CD4-positive, alpha-beta memory T cell (primary cell): ENCODE results near the gene MFAP2. TPM values are rescaled to one million over a fixed set of nuclear protein-coding genes. Genes with fewer than 3 reads are reported as not detected.

Experiments used
- CTCF ChIA-PET: fragments of 350-600 bp; sonication (Branson Sonifier 250); formaldehyde crosslinking; loops from one replicate; lab custom pipeline; 2021; ENCODE audit warnings: inconsistent platforms; ENCODE audit not compliant: partially characterized antibody; lab: Charles Lee
- POLR2A ChIA-PET: fragments of 350-600 bp; sonication (Branson Sonifier 250); formaldehyde crosslinking; loops from one replicate; lab custom pipeline; 2021; ENCODE audit not compliant: partially characterized antibody; lab: Charles Lee
- DNase-seq, 5 donors: peaks; one replicate each; pipeline versions ENCODE4 v3.0.0 to v3.0.0-alpha.2; 2020 to 2022; ENCODE audit warnings: mixed read lengths in 1 of 5
- H3K27ac ChIP-seq: one replicate; pipeline ENCODE4 v1.7.0; 2013; ENCODE audit warnings: low read depth, low read length
- H3K27me3 ChIP-seq: 2 replicates; pipeline ENCODE4 v1.7.0; 2013; ENCODE audit warnings: mild to moderate bottlenecking, low read length, moderate library complexity; ENCODE audit not compliant: insufficient read depth
- H3K36me3 ChIP-seq: 2 replicates; pipeline ENCODE4 v1.7.0; 2013; ENCODE audit warnings: mild to moderate bottlenecking, low read length, moderate library complexity; ENCODE audit not compliant: insufficient read depth
- H3K4me1 ChIP-seq: 2 replicates; pipeline ENCODE4 v1.7.0; 2013; ENCODE audit warnings: mild to moderate bottlenecking, low read length, moderate library complexity; ENCODE audit not compliant: insufficient read depth
- H3K4me3 ChIP-seq, 2 donors: one replicate each; pipeline ENCODE4 v1.7.0; 2013; ENCODE audit warnings: low read length in 2 of 2, mild to moderate bottlenecking in 1 of 2
- H3K9me3 ChIP-seq, 2 donors: one replicate each; pipeline ENCODE4 v1.7.0; 2013; ENCODE audit warnings: low read length in 2 of 2, control low read depth in 1 of 2; ENCODE audit not compliant: control insufficient read depth in 1 of 2
- H3K27ac Mint-ChIP-seq, 7 donors: one replicate each; pipeline ENCODE4 v1.8.0; 2020 to 2021; ENCODE audit warnings: mixed read lengths in 7 of 7, mild to moderate bottlenecking in 6 of 7, inconsistent platforms in 3 of 7, moderate library complexity in 3 of 7
- H3K27me3 Mint-ChIP-seq, 2 donors: one replicate each; pipeline ENCODE4 v1.8.0; 2020 to 2021; ENCODE audit warnings: mixed read lengths in 2 of 2
- H3K36me3 Mint-ChIP-seq, 2 donors: one replicate each; pipeline ENCODE4 v1.8.0; 2020 to 2021; ENCODE audit warnings: mixed read lengths in 2 of 2, inconsistent platforms in 1 of 2, mild to moderate bottlenecking in 1 of 2
- H3K4me1 Mint-ChIP-seq, 4 donors: one replicate each; pipeline ENCODE4 v1.8.0; 2020 to 2021; ENCODE audit warnings: mixed read lengths in 4 of 4, mild to moderate bottlenecking in 1 of 4
- H3K4me3 Mint-ChIP-seq, 8 donors: one replicate each; pipeline ENCODE4 v1.8.0; 2020 to 2021; ENCODE audit warnings: mixed read lengths in 8 of 8, mild to moderate bottlenecking in 7 of 8, moderate library complexity in 6 of 8, inconsistent platforms in 3 of 8
- H3K9me3 Mint-ChIP-seq, 8 donors: one replicate each; pipeline ENCODE4 v1.8.0; 2020 to 2021; ENCODE audit warnings: mixed read lengths in 8 of 8, mild to moderate bottlenecking in 5 of 8, inconsistent platforms in 3 of 8, moderate library complexity in 1 of 8
- intact Hi-C: fragments of 100-400 bp; cut with micrococcal nuclease; formaldehyde crosslinking; loops from one replicate; pipeline ENCODE4 v1.15.1; 2023
- polyA plus RNA-seq, 2 donors: library from polyadenylated mRNA; unstranded; fragments of 300-500 nt; fragmentation: Illumina TruSeq; gene quantifications; one replicate each; pipeline ENCODE4 v1.2.3, GENCODE V29; 2021
- total RNA-seq, 2 experiments: library from RNA; stranded (reverse); gene quantifications; one replicate each; pipeline ENCODE4 v1.2.3, GENCODE V29; 2021

MFAP2 gene
- total and polyA plus RNA-seq, 4 experiments from 2014 or later = not detected

DNA sequence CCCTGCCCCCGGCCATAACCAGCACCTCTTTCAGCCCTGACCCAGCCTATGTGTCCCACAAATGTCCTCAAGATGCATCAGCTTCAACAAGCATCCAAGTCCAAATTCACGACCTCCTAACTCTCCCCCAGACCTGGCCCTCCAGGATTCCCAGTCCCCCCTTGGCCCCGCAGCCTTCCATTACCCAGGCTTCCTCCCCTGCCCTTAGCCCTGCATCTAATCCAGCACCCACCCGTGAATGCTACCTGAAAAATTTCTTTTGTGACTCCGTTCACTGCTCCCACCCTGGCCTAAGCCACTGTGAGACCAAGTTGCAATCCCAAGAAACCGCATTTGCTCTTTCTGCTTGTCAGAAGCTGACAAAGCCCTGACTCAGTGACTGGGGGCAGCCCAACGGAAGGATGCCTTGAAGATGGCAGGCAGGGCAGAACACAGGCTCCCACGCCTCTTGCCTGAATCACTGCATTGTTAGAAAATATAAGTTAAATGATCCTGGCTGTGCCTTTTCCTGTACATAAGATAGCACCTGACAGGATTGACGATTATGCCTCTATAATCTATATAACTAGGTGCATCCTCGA, 939 bp upstream of the MFAP2 start:
- Histone ChIP-seq H3K36me3 (no peaks in the 10 kb centered on the region), H3K4me1 (no peaks in the 10 kb centered on the region), H3K4me3 (no peak overlapping the region), H3K27me3 (no peaks in the 10 kb centered on the region), H3K9me3 (no peaks in the 10 kb centered on the region), H3K27ac (no peak overlapping the region)
- peaks cover 7 to 15% (median 8%) of the 10 kb centered on the region in 4 donors for H3K4me1 Mint-ChIP-seq
- intact Hi-C loops = no loop called here
- H3K9me3 Mint-ChIP-seq = no peaks in the 10 kb centered on the region
- H3K27ac Mint-ChIP-seq = peak overlapping the region in 2 of 7 donors; percentile 42 to 69
- peaks cover 6 to 8% of the 10 kb centered on the region in 2 donors for H3K36me3 Mint-ChIP-seq
- peak overlapping the region; percentile 45 to 86 (median 82) for H3K4me3 Mint-ChIP-seq
- CTCF ChIA-PET = interaction anchor here (1.5 kb wide), 1 partner anchor 20 kb away, joined by 3 read pairs; no protein-coding TSS in a partner anchor
- peaks cover 15 to 18% of the 10 kb centered on the region in 2 donors for H3K27me3 Mint-ChIP-seq
- no peak for DNase-seq
- POLR2A ChIA-PET = no interaction called here

DNA sequence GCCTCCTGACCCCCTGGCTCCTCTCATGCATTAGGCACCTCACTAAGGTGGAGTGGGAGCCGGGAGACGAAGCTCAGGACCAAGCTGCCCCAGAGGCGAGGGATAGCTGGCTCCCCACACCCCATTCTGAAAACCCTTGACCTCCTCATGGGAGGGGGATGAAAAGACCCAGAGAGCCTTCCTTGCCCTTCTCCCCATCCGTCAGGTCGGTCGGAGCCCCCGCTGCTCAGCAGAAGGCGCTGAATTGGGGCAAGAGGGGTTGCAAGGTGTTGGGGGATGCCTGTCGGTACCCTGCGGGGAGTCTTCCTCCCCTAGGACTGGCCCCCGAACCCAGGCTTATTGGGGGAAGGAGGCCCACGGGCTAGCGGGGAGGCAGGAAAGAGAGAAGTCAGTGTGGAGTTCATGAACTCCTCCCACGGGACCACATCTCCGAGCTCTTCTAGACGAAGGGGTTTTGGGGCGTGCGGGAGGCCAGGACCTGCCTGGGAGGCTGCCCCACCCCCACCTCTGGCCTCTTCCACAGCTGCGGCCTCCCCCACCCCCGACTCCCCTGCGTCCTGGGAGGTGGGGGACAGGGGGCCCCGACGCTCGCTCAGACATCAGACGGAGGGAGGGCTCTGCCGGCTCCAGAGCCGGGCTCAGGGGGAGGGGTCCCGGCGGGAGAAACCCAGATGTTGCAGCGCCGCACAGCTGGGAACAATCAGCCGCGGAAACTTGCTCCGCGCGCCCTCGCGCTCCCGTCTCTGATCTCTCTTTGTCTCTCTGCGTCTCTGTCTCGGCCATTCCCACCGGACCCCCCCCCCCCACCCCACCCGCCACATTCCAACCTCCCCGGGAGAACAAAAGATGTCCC, 719 bp downstream of the MFAP2 start:
- POLR2A ChIA-PET = no interaction called here
- H3K4me1 Mint-ChIP-seq = peaks cover 7 to 15% (median 8%) of the 10 kb centered on the region in 4 donors
- H3K9me3 Mint-ChIP-seq = no peaks in the 10 kb centered on the region
- Histone ChIP-seq H3K27ac (no peak overlapping the region), H3K9me3 (no peaks in the 10 kb centered on the region), H3K36me3 (no peaks in the 10 kb centered on the region), H3K4me3 (no peak overlapping the region), H3K27me3 (no peaks in the 10 kb centered on the region), H3K4me1 (no peaks in the 10 kb centered on the region)
- peaks cover 0 to 4% of the 10 kb centered on the region in 2 donors for H3K36me3 Mint-ChIP-seq
- no peak for DNase-seq
- H3K27me3 Mint-ChIP-seq = peaks cover 15 to 18% of the 10 kb centered on the region in 2 donors
- no peak overlapping the region for H3K27ac Mint-ChIP-seq
- peak overlapping the region in 7 of 8 donors; percentile 27 to 69 (median 51) for H3K4me3 Mint-ChIP-seq
- CTCF ChIA-PET = interaction anchor here (1.1 kb wide), 1 partner anchor 19 kb away, joined by 3 read pairs; no protein-coding TSS in a partner anchor
- intact Hi-C loops = no loop called here

DNA sequence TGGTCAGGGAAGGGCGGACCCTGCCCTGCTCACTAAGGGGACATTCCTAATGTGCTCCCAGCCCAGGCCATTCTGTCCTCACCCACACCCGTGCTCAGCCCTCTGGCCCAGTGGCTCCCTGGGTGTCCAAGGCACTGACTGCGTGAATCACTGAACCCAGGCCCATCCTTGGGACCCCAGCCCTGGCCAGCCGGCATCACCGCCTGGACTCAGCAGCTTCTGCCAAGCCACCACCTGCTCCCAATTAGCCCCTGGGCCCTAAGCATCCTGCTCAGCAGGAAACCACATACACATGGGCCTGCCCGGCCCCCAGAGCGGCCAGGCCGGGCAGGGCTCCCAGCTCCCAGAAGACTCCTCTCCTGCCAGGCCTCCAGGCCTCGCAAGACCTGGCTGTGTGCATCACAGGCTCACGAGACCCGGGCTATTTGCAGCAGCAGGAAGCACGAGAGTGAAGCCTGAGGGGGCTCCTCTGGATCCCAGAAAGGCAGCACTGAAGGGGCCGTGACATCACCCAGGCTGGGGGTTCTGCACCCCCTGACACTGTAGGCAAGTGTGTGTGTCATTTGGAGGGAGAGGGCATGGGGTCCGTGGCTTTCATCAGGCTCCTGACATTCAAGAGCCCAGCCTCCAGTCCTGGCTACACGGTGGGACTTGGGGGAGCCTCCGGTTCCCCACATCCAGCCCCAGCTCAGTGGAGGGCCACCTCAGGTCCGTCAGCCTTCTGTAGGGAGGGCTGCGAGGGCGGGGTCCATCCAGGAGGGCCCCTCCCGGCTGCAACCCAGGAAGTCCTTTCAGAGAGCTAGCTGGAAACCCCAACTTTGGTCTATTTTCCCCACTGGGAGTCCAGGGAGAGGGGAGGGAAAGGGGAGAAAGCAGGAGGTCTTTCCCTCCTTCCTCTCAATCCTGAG, 1.6 kb downstream of the MFAP2 start:
- ChIA-PET POLR2A (no interaction called here), CTCF (interaction anchor here (0.6 to 1.1 kb wide), 2 partner anchors 18 to 379 kb away, joined by 3 read pairs; no protein-coding TSS in a partner anchor)
- Mint-ChIP-seq H3K27ac (no peak overlapping the region), H3K4me1 (peaks cover 7 to 15% (median 8%) of the 10 kb centered on the region in 4 donors), H3K4me3 (no peak overlapping the region), H3K27me3 (peaks cover 15 to 18% of the 10 kb centered on the region in 2 donors), H3K36me3 (peaks cover 0 to 4% of the 10 kb centered on the region in 2 donors), H3K9me3 (no peaks in the 10 kb centered on the region)
- Histone ChIP-seq H3K36me3 (no peaks in the 10 kb centered on the region), H3K27ac (no peak overlapping the region), H3K4me1 (no peaks in the 10 kb centered on the region), H3K4me3 (no peak overlapping the region), H3K9me3 (no peaks in the 10 kb centered on the region), H3K27me3 (no peaks in the 10 kb centered on the region)
- intact Hi-C loops = no loop called here
- no peak for DNase-seq

DNA sequence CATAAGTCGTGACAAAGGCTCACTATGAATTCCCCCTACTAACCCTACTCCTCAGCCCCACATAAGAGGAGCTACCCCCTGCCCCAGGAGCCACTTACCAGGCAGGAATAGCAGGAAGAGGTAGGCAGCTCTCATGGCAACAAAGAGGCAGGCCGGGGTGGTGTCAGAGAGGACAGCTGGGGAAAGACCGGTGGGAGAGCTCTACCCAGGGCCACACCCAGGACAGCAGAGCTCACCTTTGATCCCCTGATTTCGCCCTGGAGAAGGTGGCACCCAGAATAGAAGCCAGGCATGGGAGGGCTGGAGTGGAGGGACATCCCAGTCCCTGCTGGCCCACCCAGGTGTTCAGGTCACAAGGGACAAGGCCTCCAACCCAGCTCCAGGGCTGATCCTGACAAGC, 2.3 kb downstream of the MFAP2 start:
- ChIA-PET POLR2A (no interaction called here), CTCF (no interaction called here)
- intact Hi-C loops = no loop called here
- Mint-ChIP-seq H3K9me3 (no peaks in the 10 kb centered on the region), H3K27me3 (peaks cover 10 to 15% of the 10 kb centered on the region in 2 donors), H3K4me1 (peaks cover 7 to 15% (median 8%) of the 10 kb centered on the region in 4 donors), H3K27ac (peak overlapping the region in 1 of 7 donors; percentile 29), H3K36me3 (peaks cover 0 to 4% of the 10 kb centered on the region in 2 donors), H3K4me3 (no peak overlapping the region)
- no peaks in the 10 kb centered on the region for H3K9me3 ChIP-seq
- H3K4me1 ChIP-seq = no peaks in the 10 kb centered on the region
- no peak overlapping the region for H3K27ac ChIP-seq
- no peak overlapping the region for H3K4me3 ChIP-seq
- no peaks in the 10 kb centered on the region for H3K36me3 ChIP-seq
- no peaks in the 10 kb centered on the region for H3K27me3 ChIP-seq
- peak in 1 of 5 donors; percentile 24 for DNase-seq

DNA sequence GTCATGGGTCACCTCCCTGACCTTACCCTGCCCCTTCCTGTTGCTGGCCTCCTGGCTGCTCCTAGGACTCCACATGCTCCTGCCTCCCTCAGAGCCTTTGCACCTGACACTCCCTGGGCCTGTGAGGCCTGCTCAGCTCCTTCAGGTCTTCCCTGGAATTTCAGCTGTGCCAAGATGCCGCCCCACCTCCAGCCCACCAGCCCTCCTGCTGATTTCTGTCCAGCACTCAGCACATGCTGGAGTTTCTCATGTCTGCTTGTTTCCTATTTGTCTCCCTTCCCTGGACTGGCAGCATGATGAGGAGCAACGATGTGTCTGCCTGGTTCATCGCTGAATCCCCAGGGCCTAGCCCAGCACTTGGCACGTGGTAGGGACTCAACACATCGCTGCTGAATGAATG, 3.0 kb downstream of the MFAP2 start:
- Mint-ChIP-seq H3K4me3 (no peak overlapping the region), H3K9me3 (no peaks in the 10 kb centered on the region), H3K36me3 (peaks cover 0 to 4% of the 10 kb centered on the region in 2 donors), H3K4me1 (peaks cover 7 to 15% (median 8%) of the 10 kb centered on the region in 4 donors), H3K27me3 (peaks cover 8 to 11% of the 10 kb centered on the region in 2 donors), H3K27ac (peak overlapping the region in 2 of 7 donors; percentile 37 to 41)
- H3K4me1 ChIP-seq = no peaks in the 10 kb centered on the region
- no peaks in the 10 kb centered on the region for H3K36me3 ChIP-seq
- no peaks in the 10 kb centered on the region for H3K27me3 ChIP-seq
- DNase-seq = peak in 1 of 5 donors; percentile 6
- H3K27ac ChIP-seq = no peak overlapping the region
- no peaks in the 10 kb centered on the region for H3K9me3 ChIP-seq
- CTCF ChIA-PET = no interaction called here
- intact Hi-C loops = no loop called here
- H3K4me3 ChIP-seq = no peak overlapping the region
- POLR2A ChIA-PET = no interaction called here

DNA sequence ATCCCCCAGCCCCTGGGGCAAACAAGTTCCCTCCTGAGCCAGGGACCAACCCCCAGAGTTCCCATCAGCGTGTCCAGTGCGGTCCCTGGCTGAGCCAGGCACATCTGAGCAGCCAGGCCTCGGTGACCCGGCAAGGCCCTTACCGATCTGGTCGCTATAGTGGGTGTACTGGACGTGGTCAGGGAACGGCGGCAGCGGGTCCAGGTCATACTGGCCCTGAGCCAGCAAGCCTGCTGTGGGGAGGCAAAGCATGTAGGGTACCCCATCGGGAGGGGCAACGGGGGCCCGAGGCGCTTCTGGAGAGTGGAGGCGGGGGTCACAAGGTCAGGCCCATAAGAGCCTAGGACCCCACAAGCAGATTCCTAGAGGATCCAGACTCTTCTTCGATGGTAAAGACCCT, 3.5 kb downstream of the MFAP2 start:
- ChIA-PET CTCF (no interaction called here), POLR2A (no interaction called here)
- Histone ChIP-seq H3K36me3 (no peaks in the 10 kb centered on the region), H3K4me3 (no peak overlapping the region), H3K9me3 (no peaks in the 10 kb centered on the region), H3K27me3 (no peaks in the 10 kb centered on the region), H3K27ac (no peak overlapping the region), H3K4me1 (no peaks in the 10 kb centered on the region)
- H3K4me1 Mint-ChIP-seq = peaks cover 7 to 15% (median 8%) of the 10 kb centered on the region in 4 donors
- peaks cover 8 to 11% of the 10 kb centered on the region in 2 donors for H3K27me3 Mint-ChIP-seq
- intact Hi-C loops = no loop called here
- no peak for DNase-seq
- peak overlapping the region in 1 of 8 donors; percentile 45 for H3K4me3 Mint-ChIP-seq
- H3K36me3 Mint-ChIP-seq = peaks cover 0 to 4% of the 10 kb centered on the region in 2 donors
- H3K27ac Mint-ChIP-seq = no peak overlapping the region
- no peaks in the 10 kb centered on the region for H3K9me3 Mint-ChIP-seq
